GM18511 (cell line): ENCODE data around the gene RPRD1A.
"Not testable (repeated sequence)": the region's sequence is repeated elsewhere in the genome, so short reads cannot be mapped to it uniquely, and the experiment has no call there.

Experiments
- ATAC-seq: cut with Tn5 transposase; IDR thresholded peaks from one replicate; pipeline ENCODE4 v1.9.1; 2021; ENCODE audit warnings: mild to moderate bottlenecking, moderate library complexity; ENCODE audit not compliant: unreplicated experiment

Gene RPRD1A

DNA sequence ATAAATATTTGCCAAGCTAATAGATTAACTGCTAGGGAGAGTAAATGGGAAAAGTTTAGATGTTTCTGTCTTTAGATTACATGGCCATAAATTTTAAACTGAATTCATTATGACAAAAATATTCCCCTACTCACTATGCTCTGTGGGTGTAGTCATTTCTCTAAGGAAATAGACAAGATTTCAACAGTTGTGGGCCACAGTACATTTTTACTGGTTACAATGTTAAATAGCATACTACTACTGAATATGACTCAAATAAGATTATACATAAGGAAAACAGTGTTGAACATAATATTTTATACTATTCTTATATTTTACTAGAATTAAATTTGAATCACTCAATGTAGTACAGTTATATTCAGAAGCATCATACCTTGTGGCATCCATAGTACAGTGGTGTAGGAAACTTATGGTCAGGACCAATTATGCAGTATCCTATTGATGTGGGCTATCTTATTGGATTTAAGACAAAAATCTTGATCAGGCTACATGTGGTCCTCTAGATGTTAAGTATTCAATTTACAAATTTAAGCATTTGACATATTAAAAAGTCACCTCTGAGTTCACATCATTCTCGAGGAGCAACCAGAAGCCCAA lies 33.0 kb downstream of the RPRD1A start:
- no peak for ATAC-seq

DNA sequence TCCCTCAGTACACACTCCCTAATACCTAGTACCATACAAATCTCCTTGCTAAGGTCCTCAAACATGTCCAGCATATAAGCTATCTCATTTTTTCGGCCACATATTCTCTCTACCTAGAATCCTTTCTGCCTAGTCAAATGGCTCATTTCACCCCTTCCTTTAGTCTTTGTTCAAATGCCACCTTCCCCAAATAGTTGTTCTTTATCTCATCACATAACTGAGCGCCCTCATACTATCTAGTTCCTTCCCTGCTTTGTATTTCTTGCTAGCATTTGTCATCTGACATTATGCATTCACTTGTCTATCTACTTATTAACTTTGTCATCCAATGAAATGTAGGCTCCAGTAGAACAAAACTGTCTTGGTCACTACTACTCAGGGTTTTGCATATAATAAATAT lies 35.5 kb downstream of the RPRD1A start:
- ATAC-seq = no peak

DNA sequence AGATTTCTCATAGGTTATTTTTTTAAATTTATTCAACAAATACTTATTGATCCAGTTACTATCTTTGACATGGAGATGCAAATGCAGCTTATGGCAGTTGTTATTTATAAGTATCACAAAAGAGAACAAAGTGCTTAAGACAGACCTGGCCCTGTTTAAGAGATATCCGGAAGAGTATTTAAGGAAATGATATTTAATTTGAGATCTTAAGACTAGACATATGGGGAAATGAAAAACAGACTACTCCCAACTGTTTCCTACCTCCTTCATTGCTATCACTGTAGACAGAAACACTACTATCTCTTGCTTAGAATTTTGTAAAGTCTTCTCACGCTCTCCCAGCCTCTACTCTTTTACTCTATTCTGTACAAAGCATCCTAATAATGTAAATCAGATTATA lies 36.0 kb downstream of the RPRD1A start:
- ATAC-seq = peak; percentile 57

DNA sequence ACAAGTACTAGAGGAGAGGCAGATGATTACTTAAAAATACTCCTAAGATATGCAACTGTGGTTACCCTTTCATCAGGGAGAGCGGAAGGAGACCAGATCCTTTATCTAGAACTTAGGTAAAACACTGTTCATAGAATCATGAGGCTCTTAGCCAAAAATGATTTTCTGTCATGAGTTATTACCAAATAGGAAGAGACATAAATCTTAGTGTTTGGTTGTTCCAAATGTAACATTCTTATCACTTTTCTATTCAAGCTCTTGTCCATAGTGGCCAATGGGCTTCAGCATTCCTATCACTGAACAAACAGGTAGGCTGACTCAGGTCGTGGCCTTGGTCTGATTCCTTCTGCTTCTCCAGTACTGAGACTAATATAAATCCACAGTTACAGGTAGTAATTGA lies 38.5 kb downstream of the RPRD1A start:
- no peak for ATAC-seq

DNA sequence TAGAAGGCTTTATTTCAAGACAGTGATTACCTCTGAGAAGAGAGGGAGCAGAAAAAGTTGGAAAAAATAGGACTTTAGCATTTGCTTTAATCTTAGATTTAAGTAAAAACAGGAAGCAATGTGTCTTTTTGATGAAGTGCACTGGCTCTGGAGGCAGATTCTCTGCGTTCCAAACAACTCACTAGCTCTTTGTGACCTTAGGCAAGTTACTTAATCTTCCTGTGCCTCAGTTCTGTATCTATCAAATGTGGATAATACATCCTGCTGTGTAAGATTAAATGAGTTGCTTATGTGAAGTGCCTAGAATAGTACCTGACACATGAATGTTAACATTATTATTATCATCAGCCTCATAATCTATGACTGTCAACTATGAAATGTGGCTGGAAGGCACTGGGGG lies 42.3 kb downstream of the RPRD1A start:
- no peak for ATAC-seq

DNA sequence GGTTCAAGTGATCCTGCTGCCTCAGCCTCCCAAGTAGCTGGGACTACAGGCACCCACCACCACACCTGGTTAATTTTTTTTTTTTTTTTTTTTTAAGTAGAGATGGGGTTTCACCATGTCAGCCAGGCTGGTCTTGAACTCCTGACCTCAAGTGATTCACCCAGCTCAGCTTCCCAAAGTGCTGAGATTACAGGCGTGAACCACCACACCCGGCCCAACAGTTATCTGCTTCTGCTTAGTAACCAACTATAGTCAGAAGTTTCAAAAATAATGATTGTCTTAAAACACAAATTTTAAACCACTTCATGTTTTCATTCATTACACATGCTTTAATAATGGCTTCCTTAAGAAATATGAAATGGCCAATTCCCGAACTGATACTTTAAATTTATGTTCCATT lies 43.1 kb downstream of the RPRD1A start:
- ATAC-seq = not testable (repeated sequence)

DNA sequence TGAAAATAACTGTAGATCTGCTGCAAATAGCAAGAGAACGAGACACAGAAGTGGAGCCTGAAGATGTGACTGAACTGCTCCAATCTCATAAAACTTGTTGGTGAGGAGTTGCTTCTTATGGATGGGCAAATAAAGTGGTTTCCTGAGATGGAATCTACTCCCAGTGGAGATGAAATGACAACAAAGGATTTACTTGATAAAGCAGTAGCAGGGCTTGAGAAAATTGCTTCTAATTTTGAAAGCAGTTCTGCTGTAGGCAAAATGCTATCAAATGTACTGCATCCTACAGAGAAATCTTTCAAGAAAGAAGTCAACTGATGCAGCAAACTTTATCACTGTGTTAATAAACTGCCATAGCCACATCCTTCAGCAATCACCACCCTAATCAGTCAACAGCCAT lies 44.0 kb downstream of the RPRD1A start:
- ATAC-seq = no peak

DNA sequence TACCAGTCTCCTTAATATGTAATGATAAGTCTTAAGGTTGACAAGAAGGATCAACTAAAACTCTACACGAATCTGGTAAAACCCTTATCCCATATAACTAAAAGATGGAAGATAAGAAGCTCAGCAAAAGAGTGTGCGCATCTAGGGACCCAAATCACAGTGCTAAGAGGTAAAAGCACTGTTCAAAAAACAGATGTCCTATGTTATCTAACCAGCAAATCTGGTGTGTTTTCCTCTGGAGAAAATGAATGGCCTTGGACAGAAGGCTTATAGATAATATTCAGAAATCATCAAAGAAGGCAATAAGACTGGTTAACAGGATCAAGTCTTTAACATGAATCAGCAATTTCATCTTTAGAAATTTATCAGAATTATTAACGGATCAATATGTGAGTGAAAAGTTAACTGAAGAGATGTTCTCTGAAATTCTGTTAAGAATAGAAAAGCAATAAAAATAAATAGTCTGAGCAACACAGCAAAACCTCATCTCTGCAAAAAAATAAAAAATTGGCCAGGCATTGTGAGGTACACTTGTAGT lies 47.1 kb downstream of the RPRD1A start:
- ATAC-seq = no peak

DNA sequence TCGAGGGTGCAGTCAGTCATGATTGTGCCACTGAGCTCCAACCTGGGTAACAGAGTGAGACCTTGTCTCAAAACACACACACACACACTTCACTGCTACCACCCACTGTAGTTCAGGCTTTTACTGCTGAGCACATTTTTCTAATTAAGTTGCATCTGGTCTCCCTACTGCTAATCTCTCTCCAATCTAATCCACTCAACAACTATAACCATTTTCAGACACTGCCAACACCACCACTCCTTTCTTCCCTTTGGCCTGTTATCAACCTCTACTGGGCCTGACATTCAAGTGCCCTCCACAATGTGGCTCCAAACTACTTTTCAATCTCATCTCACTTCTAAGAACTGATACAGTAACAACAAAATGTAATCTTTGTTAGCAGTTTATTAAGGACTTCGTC lies 50.1 kb downstream of the RPRD1A start:
- no peak for ATAC-seq

DNA sequence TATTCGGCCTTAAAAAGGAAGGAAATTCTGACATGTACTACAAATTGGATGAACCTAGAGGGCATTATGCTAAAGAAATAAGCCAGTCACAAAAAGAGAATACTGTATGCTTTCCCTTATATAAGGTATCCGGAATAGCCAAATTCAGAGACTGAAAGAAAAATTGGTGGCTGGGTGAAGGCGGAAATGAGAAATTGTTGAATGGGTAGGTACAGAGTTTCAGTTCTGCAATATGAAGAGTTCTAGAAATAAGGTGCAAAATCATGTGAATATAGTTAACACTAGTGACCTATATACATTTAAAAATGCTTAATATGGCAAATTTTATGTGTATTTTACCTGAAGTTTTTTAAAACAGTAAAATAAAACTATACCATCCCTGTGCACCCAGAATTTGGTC lies 51.7 kb downstream of the RPRD1A start:
- ATAC-seq = peak; percentile 92

DNA sequence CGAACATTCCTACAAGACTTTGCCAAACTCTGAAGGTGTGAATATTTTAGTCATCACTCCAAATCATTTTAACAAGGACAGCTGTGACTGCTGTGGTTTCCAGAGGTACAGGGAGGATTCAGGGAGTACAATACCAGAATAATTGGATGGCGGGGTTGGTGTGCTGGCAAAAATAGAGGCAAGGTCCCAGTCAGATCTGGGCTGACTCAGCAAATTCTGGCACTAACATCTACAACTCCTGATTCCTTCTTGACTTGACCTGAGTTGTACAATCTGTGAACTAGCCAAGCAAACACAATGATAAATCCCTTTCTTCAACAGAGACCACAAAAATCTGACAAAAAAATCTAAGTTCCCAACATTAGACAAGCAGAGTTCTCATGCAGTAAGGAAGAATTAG lies 54.5 kb downstream of the RPRD1A start:
- ATAC-seq = no peak

DNA sequence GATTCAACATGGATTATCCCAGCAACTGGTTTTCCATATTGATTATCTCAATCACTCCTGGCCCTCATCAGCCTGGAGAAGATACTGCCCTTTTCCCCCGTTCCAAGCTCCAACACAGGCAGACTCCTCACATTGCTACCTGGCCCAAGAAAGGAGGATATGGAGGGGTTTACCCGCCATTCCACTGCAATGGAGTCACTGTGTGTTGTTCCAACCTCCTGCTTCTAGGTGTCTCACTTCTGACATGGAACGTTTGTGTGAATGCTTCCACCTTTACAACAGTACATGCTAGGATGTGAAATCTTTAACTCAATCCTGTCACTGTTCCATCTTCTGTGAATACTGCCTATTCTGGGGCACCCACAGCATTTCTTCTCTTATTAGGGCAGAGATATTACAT lies 58.1 kb downstream of the RPRD1A start:
- ATAC-seq = no peak

DNA sequence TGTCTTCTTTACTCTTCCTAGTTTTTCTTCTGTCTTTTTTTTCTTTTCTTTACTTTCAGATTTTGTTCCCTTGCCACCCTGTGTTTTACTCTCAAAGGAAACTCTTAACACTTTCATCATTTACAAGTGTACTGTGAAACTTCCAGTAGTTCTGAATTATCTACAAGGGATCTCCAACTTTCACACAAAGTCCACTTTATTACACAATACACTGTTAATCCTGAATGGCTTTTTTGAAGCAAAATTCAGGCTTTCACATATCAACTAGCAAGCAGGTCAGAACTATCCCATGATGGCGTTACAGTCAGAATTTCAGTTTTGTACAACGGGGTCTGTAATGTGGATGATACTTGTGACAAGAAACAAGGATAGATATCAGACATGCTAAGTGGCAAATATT lies 60.4 kb downstream of the RPRD1A start:
- no peak for ATAC-seq

DNA sequence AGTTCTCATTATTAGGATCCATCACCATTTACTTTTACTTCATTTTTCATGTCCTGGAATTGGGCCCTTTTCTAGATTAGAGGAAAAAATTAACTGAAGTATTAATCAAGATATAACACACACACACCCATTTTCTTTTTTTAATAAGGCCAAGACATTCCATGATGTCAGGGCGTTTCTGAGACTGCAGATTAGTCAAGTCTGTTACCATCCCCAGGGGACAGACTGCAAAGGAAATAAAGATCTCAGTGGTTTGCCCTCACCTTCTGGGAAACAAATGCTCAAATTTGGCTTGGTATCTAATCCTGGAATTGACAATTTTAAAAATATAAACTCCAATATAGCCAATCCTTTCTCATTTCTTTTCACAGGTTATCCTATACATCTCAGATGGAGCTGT lies 67.4 kb downstream of the RPRD1A start:
- ATAC-seq = no peak

DNA sequence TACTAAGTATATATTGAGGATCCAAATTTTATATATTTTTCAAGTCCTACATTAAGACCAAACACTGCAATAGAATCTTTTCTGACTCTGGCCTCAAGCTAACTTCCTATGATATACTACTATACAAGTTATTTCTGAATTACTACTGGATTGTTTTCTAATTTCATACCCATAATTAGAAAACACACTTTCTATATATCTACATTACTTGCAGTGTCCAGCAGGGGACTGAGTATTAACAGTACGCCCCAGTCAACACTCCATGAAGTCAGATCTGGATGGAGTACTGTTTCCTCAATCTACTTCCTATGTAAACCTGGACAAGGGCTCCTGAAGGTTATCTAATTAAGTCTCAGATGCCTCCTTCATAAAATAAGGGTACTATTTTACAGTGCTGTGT lies 68.4 kb downstream of the RPRD1A start:
- no peak for ATAC-seq

DNA sequence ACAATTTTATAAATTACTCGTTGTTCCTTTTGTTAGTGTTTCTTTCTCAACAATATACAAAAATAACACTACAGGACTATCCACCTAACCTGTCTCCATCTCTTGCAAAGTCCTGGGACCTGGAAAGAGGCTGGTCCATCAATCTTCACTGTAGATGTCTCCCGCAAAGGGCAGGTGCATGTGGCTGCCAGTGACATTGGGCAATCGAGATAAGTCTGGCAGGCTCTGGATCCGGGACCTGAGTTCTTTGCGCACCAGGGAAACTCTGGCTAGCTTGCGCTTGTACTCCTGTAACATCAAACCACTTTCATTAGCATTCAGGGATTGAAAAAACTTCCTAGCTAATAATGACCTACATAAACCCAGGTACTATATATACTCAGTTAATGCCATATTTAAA lies 74.3 kb downstream of the RPRD1A start:
- no peak for ATAC-seq

DNA sequence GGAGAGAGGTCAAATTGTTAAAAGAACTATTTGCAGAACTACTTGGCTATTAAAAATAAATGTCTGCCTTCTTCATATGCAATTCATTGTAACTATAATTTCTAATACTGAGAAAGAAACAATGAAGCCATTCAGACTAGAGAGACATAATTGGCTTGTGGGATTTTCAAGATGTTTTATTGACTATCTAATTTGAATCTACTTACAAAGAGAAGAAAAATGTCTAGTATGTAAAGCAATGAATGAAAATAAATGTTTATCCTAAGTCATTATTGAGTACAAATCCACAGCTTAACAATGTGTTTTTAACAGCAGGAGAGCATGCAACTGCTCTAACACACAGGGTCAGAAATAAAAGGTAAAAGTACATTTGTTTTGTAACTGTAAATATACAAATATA lies 75.7 kb downstream of the RPRD1A start:
- ATAC-seq = no peak

DNA sequence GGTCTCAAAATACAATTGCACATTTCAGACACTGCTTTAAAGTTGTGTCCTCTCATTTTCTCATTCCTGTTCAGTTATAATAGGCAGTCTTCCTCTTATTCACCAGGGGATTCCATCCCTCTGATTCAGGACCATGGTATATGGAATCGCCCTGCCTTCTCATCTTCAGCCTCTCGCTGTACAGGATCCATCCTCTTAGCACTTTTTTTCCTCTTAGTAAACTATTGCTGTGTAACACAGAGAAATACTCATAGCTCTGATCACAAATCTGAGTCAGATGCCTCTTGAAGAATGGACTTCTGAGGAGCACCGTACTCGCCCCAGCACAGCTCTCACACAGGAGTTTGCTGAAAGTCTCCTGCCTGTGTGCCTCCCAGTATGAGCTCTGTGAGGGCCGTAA lies 83.5 kb downstream of the RPRD1A start:
- no peak for ATAC-seq

DNA sequence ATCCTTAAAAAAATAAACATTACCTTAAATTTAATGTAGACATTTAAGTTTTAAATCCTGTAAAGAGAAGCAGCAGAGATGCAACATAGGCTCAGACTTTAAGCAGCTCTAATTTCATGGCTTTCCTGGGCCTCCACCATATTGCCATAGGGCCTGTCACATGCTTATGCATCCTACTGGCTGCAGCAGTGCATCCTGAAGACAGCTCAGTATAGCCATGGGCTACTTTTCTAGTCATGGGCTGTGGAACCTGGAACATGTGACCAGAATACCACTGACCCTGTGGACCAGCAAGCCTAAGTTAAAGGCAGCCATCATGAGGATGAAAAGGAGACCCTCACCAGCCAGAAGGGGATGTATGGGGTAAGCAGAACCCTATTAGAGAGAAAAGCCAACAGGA lies 84.2 kb downstream of the RPRD1A start:
- ATAC-seq = no peak

DNA sequence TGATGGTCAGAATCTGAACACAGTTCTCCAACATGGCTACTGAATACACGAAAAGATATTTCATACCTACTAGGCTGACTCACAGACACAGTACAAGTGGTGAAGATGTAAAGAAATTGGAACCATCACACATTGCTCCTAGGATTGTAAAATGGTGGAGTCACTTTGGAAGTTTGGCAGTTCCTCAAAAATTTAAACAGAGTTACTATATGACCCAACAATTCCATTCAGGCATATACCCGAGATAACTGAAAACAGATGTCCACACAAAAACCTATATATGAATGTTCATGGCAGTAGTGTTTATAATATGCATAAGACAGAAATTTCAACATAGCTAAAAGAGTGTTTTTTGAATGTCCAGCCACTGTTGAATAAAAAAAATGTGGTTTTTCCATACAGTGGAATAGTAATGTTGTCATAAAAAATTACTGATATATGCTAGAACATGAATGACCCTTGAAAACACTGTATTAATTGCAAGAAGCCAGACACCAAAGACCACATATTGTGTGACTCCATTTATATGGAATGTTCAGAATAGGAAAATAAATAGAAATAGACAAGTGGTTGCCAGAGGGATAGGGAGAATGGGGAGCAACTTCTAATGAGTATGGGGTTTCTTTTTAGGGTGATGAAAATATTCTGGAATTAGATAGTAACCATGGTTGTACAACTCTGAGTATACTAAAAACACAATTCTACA lies 84.8 kb downstream of the RPRD1A start:
- no peak for ATAC-seq

DNA sequence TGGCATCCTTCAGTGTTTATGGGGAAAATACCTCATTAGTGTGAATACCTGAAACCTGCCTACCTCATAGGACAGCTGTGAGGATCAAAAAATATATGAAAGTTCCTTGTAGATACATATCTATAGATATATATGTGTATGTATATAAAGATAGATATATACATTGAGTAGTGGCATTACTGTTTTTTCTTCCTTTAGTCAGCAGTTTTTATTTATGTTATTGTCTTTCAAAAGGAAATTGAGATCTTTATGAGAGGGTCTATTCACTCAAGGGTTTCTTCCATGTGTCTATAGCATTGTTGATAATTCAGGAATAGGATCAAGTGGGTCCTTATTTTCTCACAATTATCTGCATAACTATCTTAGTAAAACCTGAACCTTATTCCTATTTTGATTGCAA lies 88.2 kb downstream of the RPRD1A start:
- ATAC-seq = no peak

DNA sequence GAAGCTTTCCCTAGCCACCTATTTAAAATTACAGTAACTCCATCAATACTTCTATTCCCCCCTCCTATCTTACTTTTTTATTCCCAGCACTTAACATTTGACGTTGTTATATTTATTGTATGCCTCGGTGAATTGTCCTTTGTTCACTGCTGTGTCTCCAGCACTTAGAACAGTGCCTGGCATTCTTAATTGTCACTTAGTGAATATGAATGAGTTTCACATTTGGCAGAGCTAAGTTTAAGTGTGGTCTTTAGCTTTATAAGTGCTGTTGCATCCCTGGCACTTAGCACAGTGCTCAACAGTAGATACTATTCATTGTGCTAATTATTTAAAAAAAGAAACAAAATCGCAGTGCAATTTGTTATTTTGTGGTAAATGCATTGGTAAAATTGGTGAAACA lies 93.2 kb downstream of the RPRD1A start:
- no peak for ATAC-seq

DNA sequence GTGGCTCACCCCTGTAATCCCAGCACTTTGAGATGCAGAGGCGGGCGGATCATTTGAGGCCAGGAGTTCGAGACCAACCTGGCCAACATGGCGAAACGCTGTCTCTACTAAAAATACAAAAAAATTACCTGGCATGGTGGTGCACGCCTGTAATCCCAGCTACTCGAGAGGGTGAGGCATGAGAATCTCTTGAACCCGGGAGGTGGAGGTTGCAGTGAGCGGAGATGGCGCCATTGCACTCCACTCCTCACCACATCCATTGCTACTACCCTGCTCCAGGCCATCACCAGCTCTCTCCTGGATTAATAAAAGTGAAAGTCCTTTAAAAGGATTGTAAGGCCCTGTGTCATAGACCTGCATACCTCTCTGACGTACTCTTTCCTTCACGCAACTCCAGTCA lies 93.7 kb downstream of the RPRD1A start:
- no peak for ATAC-seq
